Astrocyte (in vitro differentiated cells and primary cell): ENCODE data around the gene RGSL1. TPM values are rescaled to one million over a fixed set of nuclear protein-coding genes. Genes with fewer than 3 reads are reported as not detected.

Source experiments
- DNase-seq: peaks from one replicate; pipeline ENCODE4 v3.0.0-alpha.2; 2010; ENCODE audit warnings: low read depth
- FAIRE-seq: peaks from 2 replicates; lab custom pipeline; 2011; peaks lifted over from hg19 to GRCh38; lab: Jason Lieb, UNC
- H2AFZ ChIP-seq: 2 replicates; pipeline ENCODE4 v1.6.0; 2012; ENCODE audit warnings: low read depth, low read length, inconsistent platforms
- H3K27ac ChIP-seq: 2 replicates; pipeline ENCODE4 v1.5.1; 2011; ENCODE audit warnings: low read depth, low read length, inconsistent platforms
- H3K27me3 ChIP-seq: 2 replicates; pipeline ENCODE4 v1.6.0; 2011; ENCODE audit warnings: low read length, inconsistent platforms; ENCODE audit not compliant: insufficient read depth
- H3K36me3 ChIP-seq: 2 replicates; pipeline ENCODE4 v1.5.1; 2011; ENCODE audit warnings: low read length, inconsistent platforms; ENCODE audit not compliant: insufficient read depth
- H3K4me1 ChIP-seq: 2 replicates; pipeline ENCODE4 v1.5.1; 2011; ENCODE audit warnings: low read length, inconsistent platforms; ENCODE audit not compliant: insufficient read depth
- H3K4me2 ChIP-seq: 2 replicates; pipeline ENCODE4 v1.6.0; 2012; ENCODE audit warnings: low read length, inconsistent platforms
- H3K4me3 ChIP-seq: 2 replicates; pipeline ENCODE4 v1.5.1; 2011; ENCODE audit warnings: low read depth, mild to moderate bottlenecking, low read length, inconsistent platforms; ENCODE audit not compliant: insufficient read depth
- H3K79me2 ChIP-seq: 2 replicates; pipeline ENCODE4 v1.6.0; 2012; ENCODE audit warnings: mild to moderate bottlenecking, low read length, inconsistent platforms; ENCODE audit not compliant: insufficient read depth
- H3K9ac ChIP-seq: 2 replicates; pipeline ENCODE4 v1.6.0; 2012; ENCODE audit warnings: mild to moderate bottlenecking, low read length, inconsistent platforms
- H3K9me3 ChIP-seq: 2 replicates; pipeline ENCODE4 v1.5.1; 2012; ENCODE audit warnings: low read depth, mild to moderate bottlenecking, low read length, inconsistent platforms; ENCODE audit not compliant: insufficient read depth
- H4K20me1 ChIP-seq: 2 replicates; pipeline ENCODE4 v1.6.0; 2012; ENCODE audit warnings: low read length, inconsistent platforms; ENCODE audit not compliant: insufficient read depth
- H3K27ac Mint-ChIP-seq: one replicate; pipeline ENCODE4 v1.8.0; 2021; ENCODE audit warnings: mild to moderate bottlenecking, mixed read lengths; ENCODE audit not compliant: unreplicated experiment
- H3K27me3 Mint-ChIP-seq: one replicate; pipeline ENCODE4 v1.8.0; 2021; ENCODE audit warnings: low read depth, mixed read lengths; ENCODE audit not compliant: unreplicated experiment
- H3K36me3 Mint-ChIP-seq: one replicate; pipeline ENCODE4 v1.8.0; 2021; ENCODE audit warnings: low read depth, mixed read lengths; ENCODE audit not compliant: unreplicated experiment
- H3K4me1 Mint-ChIP-seq: one replicate; pipeline ENCODE4 v1.8.0; 2021; ENCODE audit warnings: low read depth, mixed read lengths; ENCODE audit not compliant: unreplicated experiment
- H3K4me3 Mint-ChIP-seq: one replicate; pipeline ENCODE4 v1.8.0; 2021; ENCODE audit warnings: mild to moderate bottlenecking, moderate library complexity, mixed read lengths; ENCODE audit not compliant: unreplicated experiment
- H3K9me3 Mint-ChIP-seq: one replicate; pipeline ENCODE4 v1.8.0; 2021; ENCODE audit warnings: mild to moderate bottlenecking, mixed read lengths; ENCODE audit not compliant: unreplicated experiment
- CTCF ChIP-seq: IDR thresholded peaks from 2 replicates; pipeline ENCODE4 v1.5.1; 2011; ENCODE audit warnings: low read depth, mild to moderate bottlenecking, inconsistent platforms, low read length, moderate library complexity; ENCODE audit not compliant: insufficient read depth
- EZH2 ChIP-seq: IDR thresholded peaks from 2 replicates; pipeline ENCODE4 v1.6.1; 2012; ENCODE audit warnings: mild to moderate bottlenecking, low read length, inconsistent platforms; ENCODE audit not compliant: insufficient read depth
- total RNA-seq: library from RNA; stranded (reverse); gene quantifications from 2 replicates; pipeline ENCODE4 v1.2.1, GENCODE V29; 2021

The RGSL1 gene
- total RNA-seq, 1 donor from 2014 or later = not detected

GRCh38 chr1:182507685-182508084 lies 57.7 kb downstream of the RGSL1 start:
- H3K27ac Mint-ChIP-seq = no peak overlapping the region

GRCh38 chr1:182515556-182515955 lies 65.6 kb downstream of the RGSL1 start:
- no peak for TF ChIP-seq EZH2
- no peak for TF ChIP-seq CTCF
- H3K9ac ChIP-seq = no peak overlapping the region
- no peaks in the 10 kb centered on the region for H3K79me2 ChIP-seq
- Mint-ChIP-seq H3K27me3 (no peaks in the 10 kb centered on the region), H3K27ac (no peak overlapping the region), H3K36me3 (no peaks in the 10 kb centered on the region), H3K4me1 (no peaks in the 10 kb centered on the region), H3K9me3 (peaks cover 3% of the 10 kb centered on the region), H3K4me3 (no peak overlapping the region)
- no peaks in the 10 kb centered on the region for H3K36me3 ChIP-seq
- DNase-seq (no peak), FAIRE-seq (no peak)
- H3K4me2 ChIP-seq = no peak overlapping the region
- no peaks in the 10 kb centered on the region for H3K27me3 ChIP-seq
- no peak overlapping the region for H3K27ac ChIP-seq
- no peak overlapping the region for H2AFZ ChIP-seq
- no peak overlapping the region for H3K4me3 ChIP-seq
- no peaks in the 10 kb centered on the region for H3K9me3 ChIP-seq
- no peaks in the 10 kb centered on the region for H4K20me1 ChIP-seq
- no peaks in the 10 kb centered on the region for H3K4me1 ChIP-seq

More at GRCh38 chr1:182507685-182508084, 57.7 kb downstream of the RGSL1 start:
- Histone ChIP-seq H3K79me2 (no peaks in the 10 kb centered on the region), H3K27me3 (no peaks in the 10 kb centered on the region), H4K20me1 (no peaks in the 10 kb centered on the region), H3K4me2 (no peak overlapping the region), H3K4me3 (no peak overlapping the region), H3K4me1 (no peaks in the 10 kb centered on the region), H3K36me3 (no peaks in the 10 kb centered on the region), H3K9me3 (no peaks in the 10 kb centered on the region), H2AFZ (no peak overlapping the region), H3K9ac (no peak overlapping the region), H3K27ac (no peak overlapping the region)
- Mint-ChIP-seq H3K4me3 (no peak overlapping the region), H3K36me3 (no peaks in the 10 kb centered on the region), H3K4me1 (no peaks in the 10 kb centered on the region), H3K27me3 (no peaks in the 10 kb centered on the region), H3K9me3 (no peaks in the 10 kb centered on the region)
- DNase-seq = no peak
- TF ChIP-seq CTCF (no peak), EZH2 (no peak)
- FAIRE-seq = no peak

GRCh38 chr1:182520736-182521135 lies 70.8 kb downstream of the RGSL1 start:
- H3K9me3 Mint-ChIP-seq = no peaks in the 10 kb centered on the region
- no peak overlapping the region for H3K4me3 Mint-ChIP-seq
- H3K27ac Mint-ChIP-seq = no peak overlapping the region
- H3K4me1 ChIP-seq = no peaks in the 10 kb centered on the region
- no peaks in the 10 kb centered on the region for H3K79me2 ChIP-seq
- FAIRE-seq = no peak
- H3K27me3 Mint-ChIP-seq = no peaks in the 10 kb centered on the region
- no peaks in the 10 kb centered on the region for H3K4me1 Mint-ChIP-seq
- H3K36me3 ChIP-seq = no peaks in the 10 kb centered on the region
- no peaks in the 10 kb centered on the region for H3K9me3 ChIP-seq
- no peak overlapping the region for H3K4me3 ChIP-seq
- H3K27me3 ChIP-seq = no peaks in the 10 kb centered on the region
- no peak overlapping the region for H3K4me2 ChIP-seq
- H3K36me3 Mint-ChIP-seq = no peaks in the 10 kb centered on the region
- no peak overlapping the region for H3K27ac ChIP-seq
- no peak overlapping the region for H3K9ac ChIP-seq
- no peak overlapping the region for H2AFZ ChIP-seq
- DNase-seq = no peak
- H4K20me1 ChIP-seq = no peaks in the 10 kb centered on the region
- TF ChIP-seq CTCF = no peak
- no peak for TF ChIP-seq EZH2
